Liver (tissue), 9 donors: ENCODE data around the gene ROR1. TPM values are rescaled to one million over a fixed set of nuclear protein-coding genes. Genes with fewer than 3 reads are reported as not detected.

Source experiments
- DNase-seq: peaks from one replicate; pipeline ENCODE4 v3.0.0-alpha.2; 2017; ENCODE audit warnings: low spot score
- H3K27ac ChIP-seq, 2 donors: one replicate each; pipeline ENCODE4 v1.7.0; 2013; ENCODE audit warnings: inconsistent platforms in 2 of 2, low read length in 2 of 2, control low read depth in 1 of 2, low read depth in 1 of 2, mild to moderate bottlenecking in 1 of 2
- H3K27me3 ChIP-seq, 4 donors: one replicate each; pipeline versions ENCODE4 v1.6.1 to v1.7.0; 2013; ENCODE audit warnings: low read length in 3 of 4, inconsistent platforms in 1 of 4, mild to moderate bottlenecking in 1 of 4, moderate library complexity in 1 of 4; ENCODE audit not compliant: control insufficient read depth in 4 of 4, insufficient read depth in 4 of 4
- H3K36me3 ChIP-seq, 4 donors: one replicate each; pipeline versions ENCODE4 v1.6.1 to v1.7.0; 2013; ENCODE audit warnings: low read length in 3 of 4, mild to moderate bottlenecking in 3 of 4, low read depth in 1 of 4, moderate library complexity in 1 of 4; ENCODE audit not compliant: control insufficient read depth in 4 of 4, insufficient read depth in 3 of 4
- H3K4me1 ChIP-seq, 4 donors: one replicate each; pipeline versions ENCODE4 v1.6.1 to v1.7.0; 2013; ENCODE audit warnings: low read length in 3 of 4, mild to moderate bottlenecking in 3 of 4, moderate library complexity in 1 of 4; ENCODE audit not compliant: control insufficient read depth in 4 of 4, insufficient read depth in 4 of 4
- H3K4me3 ChIP-seq, 3 donors: one replicate each; pipeline versions ENCODE4 v1.6.1 to v1.7.0; 2013; ENCODE audit warnings: low read length in 3 of 3, control low read depth in 1 of 3, low read depth in 1 of 3, mild to moderate bottlenecking in 1 of 3
- H3K9ac ChIP-seq, 2 donors: one replicate each; pipeline ENCODE4 v1.7.0; 2013; ENCODE audit warnings: low read length in 2 of 2, mild to moderate bottlenecking in 2 of 2, moderate library complexity in 2 of 2, control low read depth in 1 of 2, low read depth in 1 of 2
- H3K9me3 ChIP-seq, 4 donors: one replicate each; pipeline versions ENCODE4 v1.6.1 to v1.7.0; 2013; ENCODE audit warnings: low read length in 3 of 4; ENCODE audit not compliant: control insufficient read depth in 4 of 4
- ATF3 ChIP-seq: IDR thresholded peaks from 2 replicates; pipeline ENCODE4 v1.6.1; 2016; ENCODE audit warnings: antibody characterized with exemption
- CTCF ChIP-seq: fragments of 150-350 bp; IDR thresholded peaks from 2 replicates; pipeline ENCODE4 v1.5.1; 2017; ENCODE audit warnings: improper control_type of control experiment, low read depth, low read length; ENCODE audit not compliant: missing input control
- FOXA1 ChIP-seq: IDR thresholded peaks from 2 replicates; pipeline ENCODE4 v1.6.1; 2016; ENCODE audit warnings: antibody characterized with exemption
- FOXA2 ChIP-seq: IDR thresholded peaks from 2 replicates; pipeline ENCODE4 v1.6.1; 2016; ENCODE audit warnings: antibody characterized with exemption
- GABPA ChIP-seq, 2 donors: IDR thresholded peaks in 1 of 2; conservative IDR thresholded peaks in 1 of 2; 2 replicates each; pipeline ENCODE4 v1.6.1; 2016; ENCODE audit warnings: antibody characterized with exemption in 2 of 2, mild to moderate bottlenecking in 1 of 2, moderate library complexity in 1 of 2
- HNF4A ChIP-seq, 2 donors: conservative IDR thresholded peaks; 2 replicates each; pipeline ENCODE4 v1.6.1; 2016; ENCODE audit warnings: antibody characterized with exemption in 2 of 2, mild to moderate bottlenecking in 2 of 2
- JUND ChIP-seq, 2 donors: IDR thresholded peaks; 2 replicates each; pipeline ENCODE4 v1.6.1; 2016; ENCODE audit warnings: antibody characterized with exemption in 2 of 2
- NR2F2 ChIP-seq: IDR thresholded peaks from 2 replicates; pipeline ENCODE4 v1.6.1; 2016; ENCODE audit warnings: antibody characterized with exemption
- RAD21 ChIP-seq, 2 donors: IDR thresholded peaks; 2 replicates each; pipeline ENCODE4 v1.6.1; 2016; ENCODE audit warnings: antibody characterized with exemption in 2 of 2, mild to moderate bottlenecking in 2 of 2
- REST ChIP-seq: IDR thresholded peaks from 2 replicates; pipeline ENCODE4 v1.6.1; 2016; ENCODE audit warnings: antibody characterized with exemption, mild to moderate bottlenecking
- RXRA ChIP-seq, 2 donors: IDR thresholded peaks; 2 replicates each; pipeline ENCODE4 v1.6.1; 2017 to 2018; ENCODE audit warnings: antibody characterized with exemption in 2 of 2, mild to moderate bottlenecking in 1 of 2
- TAF1 ChIP-seq: conservative IDR thresholded peaks from 2 replicates; pipeline ENCODE4 v1.6.1; 2016; ENCODE audit warnings: antibody characterized with exemption, mild to moderate bottlenecking
- YY1 ChIP-seq: IDR thresholded peaks from 2 replicates; pipeline ENCODE4 v1.6.1; 2016; ENCODE audit warnings: antibody characterized with exemption, mild to moderate bottlenecking
- ZBTB33 ChIP-seq: IDR thresholded peaks from 2 replicates; pipeline ENCODE4 v1.6.1; 2016; ENCODE audit warnings: antibody characterized with exemption
- WGBS: extraction: QIAGEN DNeasy Blood & Tissue Kit; methylation state at CpG from one replicate; pipeline ENCODE4 v1.1.7; 2013; 5-methylcytosine and 5-hydroxymethylcytosine counted together
- polyA plus RNA-seq, 2 donors: library from polyadenylated mRNA; stranded (reverse) in 1 of 2; unstranded in 1 of 2; fragments of 200-250 nt in 1 of 2; fragments of >200 nt in 1 of 2; fragmentation: Nextera tagmentation in 1 of 2; extraction: Ambion mirVana in 1 of 2; gene quantifications; one replicate each; pipeline versions ENCODE4 v1.2.1 to v1.2.3, GENCODE V29; 2013 to 2015
- total RNA-seq, 2 donors: library from RNA; depleted of rRNA; stranded (reverse); fragments of >200 nt; gene quantifications; one replicate each; pipeline ENCODE4 v1.2.3, GENCODE V29; 2014
- donor health status: healthy.
- donor health status: healthy.
- donor health status: healthy.
- donor health status: healthy.
- donor health status: healthy.

The ROR1 gene
- total and polyA plus RNA-seq, 4 donors: 0.15 to 0.98 (median 0.37) TPM

- Histone ChIP-seq H3K9me3 (no peaks in the 10 kb centered on the region), H3K27me3 (no peaks in the 10 kb centered on the region), H3K4me1 (no peaks in the 10 kb centered on the region), H3K9ac (no peak overlapping the region), H3K4me3 (no peak overlapping the region), H3K36me3 (no peaks in the 10 kb centered on the region), H3K27ac (no peak overlapping the region)
- DNase-seq: no peak
- TF ChIP-seq HNF4A (conservative IDR thresholded peaks at IDR 0.05): no peak
- 77% methylated on average over 3 of the region's 3 CpGs for WGBS
Observed at GRCh38 chr1:63929106-63929478, 155.3 kb downstream of the ROR1 start.

GRCh38 chr1:63931468-63931867 lies 157.7 kb downstream of the ROR1 start:
- no peak overlapping the region for H3K27ac ChIP-seq
- TF ChIP-seq ZBTB33: no peak
- TF ChIP-seq HNF4A (conservative IDR thresholded peaks at IDR 0.05): no peak
- no peak for TF ChIP-seq ATF3
- no peak for TF ChIP-seq TAF1
- TF ChIP-seq REST: no peak
- no peak for TF ChIP-seq NR2F2
- no peak for TF ChIP-seq YY1
- TF ChIP-seq JUND (IDR thresholded peaks at IDR 0.05): no peak
- TF ChIP-seq FOXA1: no peak
- WGBS: 90% methylated on average over 2 of the region's 2 CpGs
- no peak overlapping the region for H3K9ac ChIP-seq
- H3K9me3 ChIP-seq: no peaks in the 10 kb centered on the region
- H3K27me3 ChIP-seq: no peaks in the 10 kb centered on the region
- H3K36me3 ChIP-seq: no peaks in the 10 kb centered on the region
- H3K4me3 ChIP-seq: no peak overlapping the region
- no peaks in the 10 kb centered on the region for H3K4me1 ChIP-seq
- DNase-seq: no peak

GRCh38 chr1:63934697-63935096 lies 160.9 kb downstream of the ROR1 start:
- H3K4me1 ChIP-seq: no peaks in the 10 kb centered on the region
- no peak overlapping the region for H3K9ac ChIP-seq
- 94% methylated on average over 1 of the region's 1 CpG for WGBS
- no peaks in the 10 kb centered on the region for H3K36me3 ChIP-seq
- no peaks in the 10 kb centered on the region for H3K9me3 ChIP-seq
- no peak for DNase-seq
- no peak overlapping the region for H3K4me3 ChIP-seq
- no peaks in the 10 kb centered on the region for H3K27me3 ChIP-seq
- H3K27ac ChIP-seq: no peak overlapping the region
- TF ChIP-seq GABPA (IDR thresholded peaks at IDR 0.05 in 1 of 2, conservative IDR thresholded peaks at IDR 0.05 in 1 of 2): no peak
- no peak for TF ChIP-seq ATF3
- no peak for TF ChIP-seq TAF1
- no peak for TF ChIP-seq RXRA (IDR thresholded peaks at IDR 0.05)
- TF ChIP-seq NR2F2: no peak
- TF ChIP-seq ZBTB33: no peak
- no peak for TF ChIP-seq YY1
- no peak for TF ChIP-seq FOXA1
- no peak for TF ChIP-seq RAD21 (IDR thresholded peaks at IDR 0.05)
- no peak for TF ChIP-seq HNF4A (conservative IDR thresholded peaks at IDR 0.05)
- no peak for TF ChIP-seq CTCF
- TF ChIP-seq JUND (IDR thresholded peaks at IDR 0.05): no peak
- no peak for TF ChIP-seq FOXA2
